Measurements from ENCODE around the gene ACP5. TPM values are rescaled to one million over a fixed set of nuclear protein-coding genes. Genes with fewer than 3 reads are reported as not detected.

Gene ACP5
- total RNA-seq, 2 experiments from 2014 or later = 13.4 to 15.3 TPM

- DNase-seq = no peak
- Mint-ChIP-seq H3K4me3 (no peak overlapping the region), H3K27ac (peak overlapping the region; percentile 9), H3K36me3 (ENCODE audit: low read depth) (peaks cover 10% of the 10 kb centered on the region), H3K4me1 (ENCODE audit: low read depth) (peaks cover 17% of the 10 kb centered on the region), H3K9me3 (no peaks in the 10 kb centered on the region), H3K27me3 (no peaks in the 10 kb centered on the region)
- no peaks in the 10 kb centered on the region for H3K9me3 ChIP-seq (ENCODE audit: control insufficient read depth in 1 of 2, insufficient read depth in 1 of 2, low read length in 2 of 2)
- H3K4me1 ChIP-seq (ENCODE audit: insufficient read depth, low read length) = peaks cover 23% of the 10 kb centered on the region
- ChIA-PET POLR2A (no interaction called here), CTCF (no interaction called here)
- no peaks in the 10 kb centered on the region for H3K36me3 ChIP-seq (ENCODE audit: insufficient read depth, low read length)
- no peak for TF ChIP-seq CTCF (IDR thresholded peaks at IDR 0.05)
- no peaks in the 10 kb centered on the region for H3K27me3 ChIP-seq (ENCODE audit: control insufficient read depth in 1 of 2, insufficient read depth in 2 of 2, low read length in 2 of 2)
- H3K4me3 ChIP-seq (ENCODE audit: low read length) = no peak overlapping the region
- intact Hi-C loops (cut with DNase I, micrococcal nuclease) = no loop called here
- no peak overlapping the region for H3K27ac ChIP-seq (ENCODE audit: low read depth in 1 of 2, low read length in 2 of 2)
- no peak for ATAC-seq (ENCODE audit: poor library complexity)
These were observed 16.6 kb upstream of the ACP5 start for GRCh38 chr19:11594084-11594483.

- ChIA-PET CTCF (no interaction called here), POLR2A (no interaction called here)
- no peak for DNase-seq
- Mint-ChIP-seq H3K9me3 (no peaks in the 10 kb centered on the region), H3K4me3 (no peak overlapping the region), H3K36me3 (ENCODE audit: low read depth) (no peaks in the 10 kb centered on the region), H3K4me1 (ENCODE audit: low read depth) (no peaks in the 10 kb centered on the region), H3K27ac (no peak overlapping the region), H3K27me3 (no peaks in the 10 kb centered on the region)
- Histone ChIP-seq H3K9me3 (ENCODE audit: control insufficient read depth in 1 of 2, insufficient read depth in 1 of 2, low read length in 2 of 2) (no peaks in the 10 kb centered on the region), H3K27me3 (ENCODE audit: control insufficient read depth in 1 of 2, insufficient read depth in 2 of 2, low read length in 2 of 2) (no peaks in the 10 kb centered on the region), H3K4me1 (ENCODE audit: insufficient read depth, low read length) (peaks cover 7% of the 10 kb centered on the region), H3K4me3 (ENCODE audit: low read length) (no peak overlapping the region), H3K36me3 (ENCODE audit: insufficient read depth, low read length) (no peaks in the 10 kb centered on the region), H3K27ac (ENCODE audit: low read depth in 1 of 2, low read length in 2 of 2) (no peak overlapping the region)
- TF ChIP-seq CTCF (IDR thresholded peaks at IDR 0.05) = peak; percentile 48
- intact Hi-C loops (cut with DNase I, micrococcal nuclease) = loop anchor here (1.0 to 10.0 kb wide), 10 partner anchors 28 to 453 kb away; partner anchors contain the start of genes EPOR (in 1 of the 2), ODAD3 (in 1 of the 2) and PRKCSH (in 1 of the 2)
- ATAC-seq (ENCODE audit: poor library complexity) = no peak
These were observed 10.7 kb upstream of the ACP5 start for GRCh38 chr19:11587975-11588631.

- Histone ChIP-seq H3K9me3 (ENCODE audit: control insufficient read depth in 1 of 2, insufficient read depth in 1 of 2, low read length in 2 of 2) (no peaks in the 10 kb centered on the region), H3K27ac (ENCODE audit: low read depth in 1 of 2, low read length in 2 of 2) (no peak overlapping the region), H3K4me1 (ENCODE audit: insufficient read depth, low read length) (peaks cover 7% of the 10 kb centered on the region), H3K27me3 (ENCODE audit: control insufficient read depth in 1 of 2, insufficient read depth in 2 of 2, low read length in 2 of 2) (no peaks in the 10 kb centered on the region), H3K4me3 (ENCODE audit: low read length) (no peak overlapping the region), H3K36me3 (ENCODE audit: insufficient read depth, low read length) (no peaks in the 10 kb centered on the region)
- Mint-ChIP-seq H3K4me1 (ENCODE audit: low read depth) (no peaks in the 10 kb centered on the region), H3K27ac (no peak overlapping the region), H3K27me3 (no peaks in the 10 kb centered on the region), H3K36me3 (ENCODE audit: low read depth) (no peaks in the 10 kb centered on the region), H3K4me3 (no peak overlapping the region), H3K9me3 (no peaks in the 10 kb centered on the region)
- CTCF ChIA-PET = no interaction called here
- peak; percentile 85 for TF ChIP-seq CTCF (IDR thresholded peaks at IDR 0.05)
- POLR2A ChIA-PET = no interaction called here
- ATAC-seq (ENCODE audit: poor library complexity) (peak; percentile 98), DNase-seq (peak; percentile 62 to 84 (median 72))
- intact Hi-C loops (cut with DNase I, micrococcal nuclease) = loop anchor here (1.0 to 10.0 kb wide), 10 partner anchors 27 to 453 kb away; partner anchors contain the start of genes EPOR (in 1 of the 2), ODAD3 (in 1 of the 2) and PRKCSH (in 1 of the 2)
These were observed 10.0 kb upstream of the ACP5 start for GRCh38 chr19:11587302-11587974.
